Measurements from ENCODE around the gene PSMA8. TPM values are rescaled to one million over a fixed set of nuclear protein-coding genes. Genes with fewer than 3 reads are reported as not detected.
A peak's percentile ranks its signal among the peaks of the same experiment; 100 is the strongest.

The PSMA8 gene
- total and polyA plus RNA-seq, 2 of the 8 experiments (the other 6 are each of a cell fraction or from before 2014, with no cell fraction given) = not detected

GRCh38 chr18:26175481-26175880, 41.8 kb downstream of the PSMA8 start:
- DNase-seq (ENCODE audit: low read depth in 1 of 2, low spot score in 2 of 2) (no peak), FAIRE-seq (no peak)
- H3K14ac ChIP-seq (ENCODE audit: insufficient read length) = no peak overlapping the region
- H3K79me2 ChIP-seq (ENCODE audit: control insufficient read depth in 1 of 2, insufficient read depth in 2 of 2, low read length in 2 of 2) = no peaks in the 10 kb centered on the region
- TF ChIP-seq POLR2A (IDR thresholded peaks at IDR 0.05; ENCODE audit: control extremely low read depth in 1 of 2, low read depth in 2 of 2, low read length in 2 of 2) (no peak), FOSL1 (IDR thresholded peaks at IDR 0.05; ENCODE audit: insufficient read depth, low read depth, low read length) (no peak), EZH2 (IDR thresholded peaks at IDR 0.05; ENCODE audit: low read depth, low read length, severe bottlenecking) (no peak), BRCA1 (IDR thresholded peaks at IDR 0.05; ENCODE audit: low read depth, low read length) (no peak), SP4 (IDR thresholded peaks at IDR 0.05; ENCODE audit: low read length) (no peak), PHF8 (conservative IDR thresholded peaks at IDR 0.05; ENCODE audit: low read depth, low read length) (no peak), SP1 (IDR thresholded peaks at IDR 0.05; ENCODE audit: low read depth, low read length) (no peak), TAF7 (optimal IDR thresholded peaks at IDR 0.05; ENCODE audit: borderline replicate concordance, low read depth, low read length) (no peak), EP300 (IDR thresholded peaks at IDR 0.05; ENCODE audit: borderline replicate concordance in 1 of 2, low read depth in 2 of 2, low read length in 2 of 2) (no peak), RXRA (IDR thresholded peaks at IDR 0.05; ENCODE audit: insufficient read depth, low read depth, low read length) (no peak), POLR2AphosphoS5 (IDR thresholded peaks at IDR 0.05; ENCODE audit: low read depth, low read length) (no peak), GABPA (IDR thresholded peaks at IDR 0.05; ENCODE audit: borderline replicate concordance, insufficient read depth, low read length) (no peak)
- TF ChIP-seq, protein P1, sequence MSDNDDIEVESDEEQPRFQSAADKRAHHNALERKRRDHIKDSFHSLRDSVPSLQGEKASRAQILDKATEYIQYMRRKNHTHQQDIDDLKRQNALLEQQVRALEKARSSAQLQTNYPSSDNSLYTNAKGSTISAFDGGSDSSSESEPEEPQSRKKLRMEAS (IDR thresholded peaks at IDR 0.05) = no peak
- H3K4me3 ChIP-seq (ENCODE audit: extremely low read depth in 1 of 4, insufficient read depth in 2 of 4, low read depth in 3 of 4, low read length in 4 of 4) = no peak overlapping the region
- H2BK12ac ChIP-seq (ENCODE audit: low read depth, low read length) = no peak overlapping the region
- H3K79me1 ChIP-seq (ENCODE audit: low read depth, low read length) = no peaks in the 10 kb centered on the region
- H2BK5ac ChIP-seq (ENCODE audit: low read depth, low read length) = no peak overlapping the region
- no peak overlapping the region for H4K91ac ChIP-seq (replicated peaks; ENCODE audit: insufficient read length, low read length)
- no peaks in the 10 kb centered on the region for H3K27me3 ChIP-seq (replicated peaks in 1 of 4; ENCODE audit: control insufficient read depth in 3 of 4, extremely low read depth in 1 of 4, insufficient read depth in 3 of 4, low read length in 3 of 4)
- H3K36me3 ChIP-seq (ENCODE audit: control insufficient read depth in 2 of 4, insufficient read depth in 4 of 4, low read length in 3 of 4) = no peaks in the 10 kb centered on the region
- ChIA-PET CTCF (ENCODE audit: partially characterized antibody) (interaction anchor here (0.9 to 1.8 kb wide), 4 partner anchors 14 to 72 kb away, joined by 3 to 4 read pairs (median 3); no protein-coding TSS in a partner anchor), POLR2A (ENCODE audit: partially characterized antibody) (no interaction called here)
- no peak overlapping the region for H3K4ac ChIP-seq (replicated peaks; ENCODE audit: insufficient read length, low read depth, low read length)
- H3K56ac ChIP-seq (replicated peaks; ENCODE audit: insufficient read length, low read depth, low read length) = no peak overlapping the region
- H3K9me3 ChIP-seq (ENCODE audit: insufficient read depth in 2 of 2, low read depth in 1 of 2, low read length in 1 of 2) = 0 out of 4 replicates have a peak, but pooled peaks cover 0 to 4% of the 10 kb centered on the region in 2 experiments
- H3K23ac ChIP-seq (ENCODE audit: insufficient read length) = no peak overlapping the region
- no peaks in the 10 kb centered on the region for H3K23me2 ChIP-seq (ENCODE audit: low read depth, low read length)
- no peak overlapping the region for H2BK120ac ChIP-seq (replicated peaks; ENCODE audit: low read depth, low read length)
- H3K4me1 ChIP-seq (replicated peaks in 1 of 4; ENCODE audit: control insufficient read depth in 3 of 4, insufficient read depth in 4 of 4, low read length in 3 of 4) = no peaks in the 10 kb centered on the region
- H3K9ac ChIP-seq (replicated peaks in 1 of 4; ENCODE audit: extremely low read depth in 1 of 4, low read depth in 3 of 4, low read length in 3 of 4) = no peak overlapping the region
- H3K27ac ChIP-seq (ENCODE audit: low read depth, low read length) = no peak overlapping the region
- no peak overlapping the region for H2BK20ac ChIP-seq (ENCODE audit: low read length)
- no peaks in the 10 kb centered on the region for H4K20me1 ChIP-seq (replicated peaks in 1 of 2; ENCODE audit: control insufficient read depth in 1 of 2, insufficient read depth in 2 of 2, low read length in 2 of 2)
- 83% methylated on average over 2 of the region's 2 CpGs; no CpG with 5 or more reads in 1 of the 2 experiments for whole genome bisulfite sequencing, 2 experiments (ENCODE audit: extremely low coverage in 1 of 2, insufficient coverage in 1 of 2, insufficient read length in 1 of 2, insufficient replicate concordance in 2 of 2, low coverage in 1 of 2, low lambda C conversion rate in 2 of 2, missing lambda C conversion rate in 1 of 2)
- H2AK5ac ChIP-seq (ENCODE audit: low read depth, low read length) = no peak overlapping the region
- no peak overlapping the region for H3K18ac ChIP-seq (ENCODE audit: extremely low read depth, low read length)
- H4K5ac ChIP-seq (ENCODE audit: insufficient read length, low read depth, low read length) = no peak overlapping the region
- H2AFZ ChIP-seq (ENCODE audit: low read length) = peak overlapping the region; percentile 76; the same call in 1 of the 2 replicates
- no peak overlapping the region for H4K8ac ChIP-seq (ENCODE audit: extremely low read depth, insufficient read depth, low read length)
- no peak overlapping the region for H3K4me2 ChIP-seq (ENCODE audit: insufficient read depth in 1 of 2, low read depth in 2 of 2, low read length in 2 of 2)
- H2BK15ac ChIP-seq (ENCODE audit: low read length) = no peak overlapping the region

Measured in H1 (cell line).